GM23338 (cell line): Measurements from ENCODE around the gene ZPR1. TPM values are rescaled to one million over a fixed set of nuclear protein-coding genes. Genes with fewer than 3 reads are reported as not detected.

Experiments used
- ATAC-seq: fragments of 200-7000 bp; cut with Tn5 transposase; 3 replicates; pipeline ENCODE4 v1.9.1; 2020
- DNase-seq: peaks from one replicate; pipeline ENCODE4 v3.0.0-alpha.2; 2015; ENCODE audit warnings: low spot score
- H2AFZ ChIP-seq: fragments of 200-600 bp; sonication (generic); 2 replicates; pipeline ENCODE4 v1.8.0; 2016; ENCODE audit warnings: antibody characterized with exemption, mild to moderate bottlenecking, moderate library complexity
- H3F3A ChIP-seq: fragments of 200-600 bp; sonication (generic); replicated peaks from 2 replicates; pipeline ENCODE4 v1.8.0; 2017; ENCODE audit warnings: antibody characterized with exemption, mixed run types, low read depth
- H3K27ac ChIP-seq: fragments of 200-600 bp; sonication (generic); 2 replicates; pipeline ENCODE4 v1.6.1; 2016; ENCODE audit warnings: low read depth
- H3K27me3 ChIP-seq: fragments of 200-600 bp; sonication (generic); 2 replicates; pipeline ENCODE4 v1.8.0; 2016; ENCODE audit warnings: mild to moderate bottlenecking, mixed run types, moderate library complexity; ENCODE audit not compliant: insufficient read depth
- H3K36me3 ChIP-seq: fragments of 200-600 bp; sonication (generic); 2 replicates; pipeline ENCODE4 v1.8.0; 2016; ENCODE audit warnings: mild to moderate bottlenecking; ENCODE audit not compliant: insufficient read depth
- H3K4me1 ChIP-seq: fragments of 200-600 bp; sonication (generic); 2 replicates; pipeline ENCODE4 v1.8.0; 2016; ENCODE audit warnings: mild to moderate bottlenecking, moderate library complexity; ENCODE audit not compliant: insufficient read depth
- H3K4me2 ChIP-seq: fragments of 200-600 bp; sonication (generic); 2 replicates; pipeline ENCODE4 v1.7.1; 2017; ENCODE audit warnings: mixed run types
- H3K4me3 ChIP-seq: fragments of 200-600 bp; sonication (generic); 2 replicates; pipeline ENCODE4 v1.6.1; 2016; ENCODE audit warnings: mixed run types
- H3K79me2 ChIP-seq: fragments of 200-600 bp; sonication (generic); replicated peaks from 2 replicates; pipeline ENCODE4 v1.8.0; 2017; ENCODE audit warnings: mild to moderate bottlenecking; ENCODE audit not compliant: insufficient read depth
- H3K9me2 ChIP-seq: fragments of 200-600 bp; sonication (generic); 2 replicates; pipeline ENCODE4 v1.8.0; 2017; ENCODE audit not compliant: insufficient read depth
- H4K20me1 ChIP-seq: fragments of 200-600 bp; sonication (generic); replicated peaks from 2 replicates; pipeline ENCODE4 v1.8.0; 2017; ENCODE audit warnings: mild to moderate bottlenecking; ENCODE audit not compliant: insufficient read depth
- H3K27ac Mint-ChIP-seq: 2 replicates; pipeline ENCODE4 v1.8.0; 2020; ENCODE audit warnings: inconsistent platforms, mild to moderate bottlenecking, moderate library complexity, mixed read lengths
- H3K27me3 Mint-ChIP-seq: 3 replicates; pipeline ENCODE4 v1.8.0; 2022; ENCODE audit warnings: low read depth, mild to moderate bottlenecking, moderate library complexity, mixed read lengths, inconsistent platforms; ENCODE audit not compliant: insufficient read depth, poor library complexity
- H3K36me3 Mint-ChIP-seq: 3 replicates; pipeline ENCODE4 v1.8.0; 2021; ENCODE audit warnings: low read depth, mild to moderate bottlenecking, inconsistent platforms, moderate library complexity, mixed read lengths
- H3K4me1 Mint-ChIP-seq: 3 replicates; pipeline ENCODE4 v1.8.0; 2020; ENCODE audit warnings: mild to moderate bottlenecking, inconsistent platforms, mixed read lengths
- H3K4me3 Mint-ChIP-seq: 3 replicates; pipeline ENCODE4 v1.8.0; 2021; ENCODE audit warnings: moderate library complexity, mild to moderate bottlenecking, inconsistent platforms, mixed read lengths
- H3K9me3 Mint-ChIP-seq: 3 replicates; pipeline ENCODE4 v1.8.0; 2020; ENCODE audit warnings: moderate library complexity, mild to moderate bottlenecking, inconsistent platforms, mixed read lengths
- EZH2 ChIP-seq: fragments of 200-600 bp; sonication (generic); IDR thresholded peaks from one replicate; pipeline ENCODE4 v1.8.0; 2017; ENCODE audit warnings: antibody characterized with exemption, mild to moderate bottlenecking, low read depth; ENCODE audit not compliant: unreplicated experiment
- EZH2phosphoT487 ChIP-seq: fragments of 200-600 bp; sonication (generic); IDR thresholded peaks from one replicate; pipeline ENCODE4 v1.8.1; 2018; ENCODE audit warnings: antibody characterized with exemption; ENCODE audit not compliant: unreplicated experiment
- JUNB ChIP-seq: IDR thresholded peaks from one replicate; pipeline ENCODE4 v1.6.1; 2016; ENCODE audit warnings: antibody characterized with exemption; ENCODE audit not compliant: unreplicated experiment
- NANOG ChIP-seq: IDR thresholded peaks from 2 replicates; pipeline ENCODE4 v1.6.1; 2016; ENCODE audit warnings: antibody characterized with exemption, borderline replicate concordance
- STAT1 ChIP-seq: IDR thresholded peaks from one replicate; pipeline ENCODE4 v1.6.1; 2016; ENCODE audit warnings: antibody characterized with exemption; ENCODE audit not compliant: unreplicated experiment
- ZNF331 ChIP-seq: fragments of 250-450 bp; sonication (Bioruptor Pico); IDR thresholded peaks from 2 replicates; pipeline ENCODE4 v1.5.0; 2020; ENCODE audit warnings: low read depth, mild to moderate bottlenecking, moderate library complexity
- polyA plus RNA-seq: library from polyadenylated mRNA; unstranded; fragments of >200 nt; fragmentation: Nextera tagmentation; extraction: Ambion mirVana; gene quantifications from 2 replicates; pipeline ENCODE4 v1.2.1, GENCODE V29; 2016
- total RNA-seq: library from RNA; depleted of rRNA; stranded (reverse); fragments of >200 nt; shearing (Covaris generic); gene quantifications from 2 replicates; pipeline ENCODE4 v1.2.3, GENCODE V29; 2014
- TF ChIP-seq, protein P1 (sequence below): IDR thresholded peaks from 2 replicates; pipeline ENCODE4 v1.6.1; 2016; ENCODE audit warnings: antibody characterized with exemption
- TF ChIP-seq, protein P2 (sequence below), 2 experiments: fragments of 200-600 bp in 1 of 2; sonication (generic) in 1 of 2; conservative IDR thresholded peaks; 2 replicates each; pipeline versions ENCODE4 v1.5.1 to v1.6.1; 2016 to 2017; ENCODE audit warnings: antibody characterized with exemption in 2 of 2, low read depth in 2 of 2, mild to moderate bottlenecking in 2 of 2, moderate library complexity in 1 of 2
- TF ChIP-seq, protein P3 (sequence below): IDR thresholded peaks from one replicate; pipeline ENCODE4 v1.6.1; 2018; ENCODE audit warnings: antibody characterized with exemption; ENCODE audit not compliant: unreplicated experiment

The ZPR1 gene
- total and polyA plus RNA-seq, 2 experiments from 2014 or later: 55.4 to 96.7 TPM

DNA sequence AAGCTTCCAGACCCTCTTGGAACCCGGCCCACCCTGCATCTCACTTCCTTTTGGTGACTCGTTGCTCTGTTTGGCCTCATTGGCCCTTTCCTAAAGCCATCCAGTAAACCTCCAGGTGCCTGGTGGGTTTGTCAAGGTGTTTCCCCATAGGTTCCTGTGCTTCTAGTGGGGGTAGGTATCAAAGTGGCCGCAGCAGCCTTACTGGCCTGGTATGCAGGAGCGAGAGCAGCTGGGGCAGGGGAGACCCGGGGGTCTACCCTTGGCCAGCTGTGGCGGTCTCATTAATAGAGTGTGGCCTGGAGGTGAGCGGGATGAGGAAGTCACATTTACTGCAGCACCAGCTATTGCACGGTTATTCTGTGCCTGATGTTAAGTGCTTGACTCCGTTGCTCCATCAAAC lies 31.2 kb upstream of the ZPR1 start (continued):
- TF ChIP-seq, protein P1, sequence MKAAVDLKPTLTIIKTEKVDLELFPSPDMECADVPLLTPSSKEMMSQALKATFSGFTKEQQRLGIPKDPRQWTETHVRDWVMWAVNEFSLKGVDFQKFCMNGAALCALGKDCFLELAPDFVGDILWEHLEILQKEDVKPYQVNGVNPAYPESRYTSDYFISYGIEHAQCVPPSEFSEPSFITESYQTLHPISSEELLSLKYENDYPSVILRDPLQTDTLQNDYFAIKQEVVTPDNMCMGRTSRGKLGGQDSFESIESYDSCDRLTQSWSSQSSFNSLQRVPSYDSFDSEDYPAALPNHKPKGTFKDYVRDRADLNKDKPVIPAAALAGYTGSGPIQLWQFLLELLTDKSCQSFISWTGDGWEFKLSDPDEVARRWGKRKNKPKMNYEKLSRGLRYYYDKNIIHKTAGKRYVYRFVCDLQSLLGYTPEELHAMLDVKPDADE: no peak
- TF ChIP-seq NANOG (no peak), ZNF331 (CRISPR knock-in tag) (no peak)
- TF ChIP-seq, protein P2, sequence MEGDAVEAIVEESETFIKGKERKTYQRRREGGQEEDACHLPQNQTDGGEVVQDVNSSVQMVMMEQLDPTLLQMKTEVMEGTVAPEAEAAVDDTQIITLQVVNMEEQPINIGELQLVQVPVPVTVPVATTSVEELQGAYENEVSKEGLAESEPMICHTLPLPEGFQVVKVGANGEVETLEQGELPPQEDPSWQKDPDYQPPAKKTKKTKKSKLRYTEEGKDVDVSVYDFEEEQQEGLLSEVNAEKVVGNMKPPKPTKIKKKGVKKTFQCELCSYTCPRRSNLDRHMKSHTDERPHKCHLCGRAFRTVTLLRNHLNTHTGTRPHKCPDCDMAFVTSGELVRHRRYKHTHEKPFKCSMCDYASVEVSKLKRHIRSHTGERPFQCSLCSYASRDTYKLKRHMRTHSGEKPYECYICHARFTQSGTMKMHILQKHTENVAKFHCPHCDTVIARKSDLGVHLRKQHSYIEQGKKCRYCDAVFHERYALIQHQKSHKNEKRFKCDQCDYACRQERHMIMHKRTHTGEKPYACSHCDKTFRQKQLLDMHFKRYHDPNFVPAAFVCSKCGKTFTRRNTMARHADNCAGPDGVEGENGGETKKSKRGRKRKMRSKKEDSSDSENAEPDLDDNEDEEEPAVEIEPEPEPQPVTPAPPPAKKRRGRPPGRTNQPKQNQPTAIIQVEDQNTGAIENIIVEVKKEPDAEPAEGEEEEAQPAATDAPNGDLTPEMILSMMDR (conservative IDR thresholded peaks at IDR 0.05; ENCODE audit: low read depth in 2 of 2): no peak

DNA sequence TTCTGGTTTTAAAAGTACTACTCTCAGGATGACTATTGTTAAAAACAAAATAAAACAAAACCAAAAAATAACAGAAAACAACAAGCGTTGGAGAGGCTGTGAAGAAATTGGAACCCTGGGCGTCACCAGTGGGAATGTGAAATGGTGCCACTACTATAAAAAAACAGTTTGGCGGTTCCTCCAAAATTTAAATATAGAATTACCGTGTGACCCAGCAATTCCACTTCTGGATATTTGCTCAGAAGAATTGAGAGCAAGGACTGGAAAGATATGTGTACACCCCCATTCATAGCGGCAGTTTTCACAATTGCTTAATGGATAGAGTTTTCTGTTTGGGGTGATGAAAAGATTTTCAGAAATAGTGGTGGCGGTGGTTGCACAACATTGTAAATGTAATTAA lies 26.7 kb upstream of the ZPR1 start:
- Histone ChIP-seq H3K4me2 (no peak overlapping the region), H3K79me2 (no peaks in the 10 kb centered on the region), H3F3A (no peaks in the 10 kb centered on the region), H2AFZ (no peak overlapping the region), H3K9me2 (0 out of 2 replicates have a peak, but pooled peaks cover 3% of the 10 kb centered on the region), H3K36me3 (no peaks in the 10 kb centered on the region), H3K27me3 (no peaks in the 10 kb centered on the region), H4K20me1 (no peaks in the 10 kb centered on the region), H3K4me1 (no peaks in the 10 kb centered on the region), H3K4me3 (no peak overlapping the region), H3K27ac (no peak overlapping the region)
- no peaks in the 10 kb centered on the region for H3K36me3 Mint-ChIP-seq
- DNase-seq (no peak), ATAC-seq (no peak)
- H3K27me3 Mint-ChIP-seq: peaks cover 6% of the 10 kb centered on the region
- no peak overlapping the region for H3K4me3 Mint-ChIP-seq
- H3K27ac Mint-ChIP-seq: no peak overlapping the region
- H3K9me3 Mint-ChIP-seq: no peaks in the 10 kb centered on the region
- TF ChIP-seq ZNF331 (CRISPR knock-in tag) (no peak), EZH2phosphoT487 (no peak), JUNB (no peak), EZH2 (no peak), STAT1 (no peak)
- TF ChIP-seq, protein P3, sequence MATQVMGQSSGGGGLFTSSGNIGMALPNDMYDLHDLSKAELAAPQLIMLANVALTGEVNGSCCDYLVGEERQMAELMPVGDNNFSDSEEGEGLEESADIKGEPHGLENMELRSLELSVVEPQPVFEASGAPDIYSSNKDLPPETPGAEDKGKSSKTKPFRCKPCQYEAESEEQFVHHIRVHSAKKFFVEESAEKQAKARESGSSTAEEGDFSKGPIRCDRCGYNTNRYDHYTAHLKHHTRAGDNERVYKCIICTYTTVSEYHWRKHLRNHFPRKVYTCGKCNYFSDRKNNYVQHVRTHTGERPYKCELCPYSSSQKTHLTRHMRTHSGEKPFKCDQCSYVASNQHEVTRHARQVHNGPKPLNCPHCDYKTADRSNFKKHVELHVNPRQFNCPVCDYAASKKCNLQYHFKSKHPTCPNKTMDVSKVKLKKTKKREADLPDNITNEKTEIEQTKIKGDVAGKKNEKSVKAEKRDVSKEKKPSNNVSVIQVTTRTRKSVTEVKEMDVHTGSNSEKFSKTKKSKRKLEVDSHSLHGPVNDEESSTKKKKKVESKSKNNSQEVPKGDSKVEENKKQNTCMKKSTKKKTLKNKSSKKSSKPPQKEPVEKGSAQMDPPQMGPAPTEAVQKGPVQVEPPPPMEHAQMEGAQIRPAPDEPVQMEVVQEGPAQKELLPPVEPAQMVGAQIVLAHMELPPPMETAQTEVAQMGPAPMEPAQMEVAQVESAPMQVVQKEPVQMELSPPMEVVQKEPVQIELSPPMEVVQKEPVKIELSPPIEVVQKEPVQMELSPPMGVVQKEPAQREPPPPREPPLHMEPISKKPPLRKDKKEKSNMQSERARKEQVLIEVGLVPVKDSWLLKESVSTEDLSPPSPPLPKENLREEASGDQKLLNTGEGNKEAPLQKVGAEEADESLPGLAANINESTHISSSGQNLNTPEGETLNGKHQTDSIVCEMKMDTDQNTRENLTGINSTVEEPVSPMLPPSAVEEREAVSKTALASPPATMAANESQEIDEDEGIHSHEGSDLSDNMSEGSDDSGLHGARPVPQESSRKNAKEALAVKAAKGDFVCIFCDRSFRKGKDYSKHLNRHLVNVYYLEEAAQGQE: no peak
- no peaks in the 10 kb centered on the region for H3K4me1 Mint-ChIP-seq
